HCT116 (cell line): ENCODE measurements around the gene TAC3. TPM values are rescaled to one million over a fixed set of nuclear protein-coding genes. Genes with fewer than 3 reads are reported as not detected.
A peak's percentile ranks its signal among the peaks of the same experiment; 100 is the strongest.

Source experiments
- ATAC-seq: fragments of 200-7000 bp; cut with Tn5 transposase; 2 replicates; pipeline ENCODE4 v1.9.1; 2020; ENCODE audit warnings: mild to moderate bottlenecking, moderate library complexity
- BruUV-seq: library from RNA; stranded (reverse); fragments of 400-500 nt; replicated peaks from 2 replicates; lab custom pipeline; 2021; lab: Mats Ljungman, UMichigan
- CTCF ChIA-PET: fragments of 300-600 bp; sonication (Branson Sonifier 250); formaldehyde crosslinking; loops from one replicate; lab custom pipeline; 2021; ENCODE audit warnings: antibody characterized with exemption; lab: Charles Lee
- POLR2A ChIA-PET: fragments of 300-600, 350-600 bp; sonication (Branson Sonifier 250); formaldehyde crosslinking; loops from one replicate; lab custom pipeline; 2021; ENCODE audit warnings: antibody characterized with exemption; lab: Charles Lee
- RAD21 ChIA-PET, 2 experiments: fragments of 300-600 bp; sonication (Branson Sonifier 250); formaldehyde crosslinking; loops; one replicate each; lab custom pipeline; 2023; ENCODE audit warnings: low total read pairs in 2 of 2; ENCODE audit not compliant: uncharacterized antibody in 2 of 2, unreplicated experiment in 2 of 2, low non-redundant PET in 1 of 2; lab: Charles Lee
- DNase-seq: peaks from one replicate; pipeline ENCODE4 v3.0.0-alpha.2; 2010; ENCODE audit warnings: low read depth, low spot score
- H2AFZ ChIP-seq: fragments of 200-600 bp; shearing (Covaris generic), sonication (generic); 2 replicates; pipeline ENCODE4 v1.6.1; 2017; ENCODE audit warnings: low read depth, mixed run types, mixed read lengths, antibody characterized with exemption, low read length; ENCODE audit not compliant: poor library complexity, severe bottlenecking
- H3K27ac ChIP-seq: 2 replicates; pipeline ENCODE4 v1.5.1; 2012; ENCODE audit warnings: low read depth, low read length
- H3K27me3 ChIP-seq: fragments of 200-600 bp; sonication (generic); 2 replicates; pipeline ENCODE4 v1.6.1; 2016; ENCODE audit warnings: mixed run types, low read length, mixed read lengths; ENCODE audit not compliant: insufficient read depth
- H3K36me3 ChIP-seq, 2 experiments: fragments of 200-500 bp in 1 of 2; fragments of 200-600 bp in 1 of 2; sonication (Bioruptor generic) in 1 of 2; sonication (generic) in 1 of 2; 2 replicates each; pipeline versions ENCODE4 v1.5.1 to v1.6.1; 2014 to 2016; ENCODE audit warnings: low read length in 2 of 2, inconsistent platforms in 1 of 2, mixed read lengths in 1 of 2, mixed run types in 1 of 2; ENCODE audit not compliant: insufficient read depth in 2 of 2, control insufficient read depth in 1 of 2
- H3K4me1 ChIP-seq, 2 experiments: fragments of 200-600 bp in 1 of 2; sonication (generic) in 1 of 2; 2 replicates each; pipeline versions ENCODE4 v1.5.1 to v1.6.1; 2012 to 2017; ENCODE audit warnings: low read length in 2 of 2, inconsistent platforms in 1 of 2, mild to moderate bottlenecking in 1 of 2, mixed read lengths in 1 of 2, mixed run types in 1 of 2, moderate library complexity in 1 of 2; ENCODE audit not compliant: insufficient read depth in 2 of 2, control insufficient read depth in 1 of 2
- H3K4me2 ChIP-seq: fragments of 200-600 bp; sonication (generic); 2 replicates; pipeline ENCODE4 v1.6.1; 2017; ENCODE audit warnings: mixed run types, low read length, mixed read lengths
- H3K4me3 ChIP-seq, 2 experiments: fragments of 200-600 bp in 1 of 2; sonication (generic) in 1 of 2; replicated peaks in 1 of 2; 2 replicates each; pipeline ENCODE4 v1.5.1; 2011 to 2016; ENCODE audit warnings: low read length in 2 of 2, control low read depth in 1 of 2, low read depth in 1 of 2, mild to moderate bottlenecking in 1 of 2, mixed read lengths in 1 of 2, mixed run types in 1 of 2
- H3K79me2 ChIP-seq: fragments of 200-600 bp; sonication (generic); 2 replicates; pipeline ENCODE4 v1.6.1; 2017; ENCODE audit warnings: mild to moderate bottlenecking, mixed run types, low read length, moderate library complexity, mixed read lengths; ENCODE audit not compliant: insufficient read depth
- H3K9ac ChIP-seq: fragments of 200-600 bp; sonication (generic); 2 replicates; pipeline ENCODE4 v1.6.1; 2016; ENCODE audit warnings: low read length, mixed read lengths
- H3K9me2 ChIP-seq: fragments of 200-600 bp; sonication (generic), shearing (Covaris generic); 2 replicates; pipeline ENCODE4 v1.6.1; 2017; ENCODE audit warnings: mixed run types, mild to moderate bottlenecking, moderate library complexity; ENCODE audit not compliant: insufficient read depth
- H3K9me3 ChIP-seq, 2 experiments: fragments of 200-500 bp in 1 of 2; fragments of 200-600 bp in 1 of 2; sonication (Bioruptor generic) in 1 of 2; sonication (generic) in 1 of 2; 2 replicates each; pipeline ENCODE4 v1.6.1; 2014 to 2017; ENCODE audit warnings: low read length in 2 of 2, mixed read lengths in 2 of 2, inconsistent platforms in 1 of 2, low read depth in 1 of 2, mild to moderate bottlenecking in 1 of 2, mixed run types in 1 of 2, moderate library complexity in 1 of 2; ENCODE audit not compliant: control insufficient read depth in 1 of 2, insufficient read depth in 1 of 2
- H4K20me1 ChIP-seq: fragments of 200-600 bp; sonication (generic), shearing (Covaris generic); 2 replicates; pipeline ENCODE4 v1.6.1; 2017; ENCODE audit warnings: mixed run types, mild to moderate bottlenecking, moderate library complexity; ENCODE audit not compliant: insufficient read depth
- CEBPB ChIP-seq: IDR thresholded peaks from 2 replicates; pipeline ENCODE4 v1.6.1; 2012; ENCODE audit warnings: low read depth
- EGR1 ChIP-seq: IDR thresholded peaks from 2 replicates; pipeline ENCODE4 v1.6.1; 2012; ENCODE audit warnings: low read depth
- ELF1 ChIP-seq: IDR thresholded peaks from 2 replicates; pipeline ENCODE4 v1.6.1; 2012; ENCODE audit warnings: low read depth, borderline replicate concordance
- EZH2 ChIP-seq: fragments of 200-600 bp; sonication (generic); IDR thresholded peaks from 2 replicates; pipeline ENCODE4 v1.6.1; 2017; ENCODE audit warnings: antibody characterized with exemption, mixed run types
- EZH2phosphoT487 ChIP-seq: fragments of 200-600 bp; IDR thresholded peaks from 2 replicates; pipeline ENCODE4 v1.6.1; 2018; ENCODE audit warnings: antibody characterized with exemption, borderline replicate concordance
- FOSL1 ChIP-seq: IDR thresholded peaks from 2 replicates; pipeline ENCODE4 v1.6.1; 2012; ENCODE audit warnings: low read depth
- JUND ChIP-seq: IDR thresholded peaks from 2 replicates; pipeline ENCODE4 v1.6.1; 2012
- POLR2A ChIP-seq: IDR thresholded peaks from 2 replicates; pipeline ENCODE4 v1.7.0; 2011; ENCODE audit warnings: borderline replicate concordance; ENCODE audit not compliant: insufficient read depth, insufficient read length; ENCODE audit errors: extremely low read depth
- RAD21 ChIP-seq: IDR thresholded peaks from 2 replicates; pipeline ENCODE4 v1.6.1; 2012; ENCODE audit warnings: low read depth, mild to moderate bottlenecking
- SIN3A ChIP-seq: IDR thresholded peaks from 2 replicates; pipeline ENCODE4 v1.6.1; 2012; ENCODE audit warnings: low read depth
- SP1 ChIP-seq: IDR thresholded peaks from 2 replicates; pipeline ENCODE4 v1.6.1; 2012; ENCODE audit warnings: low read depth
- TCF7L2 ChIP-seq: IDR thresholded peaks from 2 replicates; pipeline ENCODE4 v1.7.0; 2011; ENCODE audit warnings: borderline replicate concordance, inconsistent platforms; ENCODE audit not compliant: insufficient read depth, insufficient read length; ENCODE audit errors: extremely low read depth
- ZBTB33 ChIP-seq: IDR thresholded peaks from 2 replicates; pipeline ENCODE4 v1.6.1; 2011; ENCODE audit warnings: mild to moderate bottlenecking, low read length, moderate library complexity; ENCODE audit not compliant: insufficient replicate concordance; ENCODE audit errors: extremely low read depth
- ZFX ChIP-seq: fragments of 450-650 bp; IDR thresholded peaks from 2 replicates; pipeline ENCODE4 v1.6.1; 2017
- ZNF274 ChIP-seq: fragments of 200-500 bp; sonication (Bioruptor generic); IDR thresholded peaks from 2 replicates; pipeline ENCODE4 v1.6.1; 2014; ENCODE audit warnings: mild to moderate bottlenecking, low read depth, low read length, inconsistent platforms
- intact Hi-C: fragments of 100-400 bp; cut with micrococcal nuclease; formaldehyde crosslinking; loops from 2 replicates; pipeline ENCODE4 v1.10.0; 2022
- total RNA-seq: library from RNA; stranded (reverse); gene quantifications from one replicate; pipeline ENCODE4 v1.2.1, GENCODE V29; 2021; ENCODE audit not compliant: unreplicated experiment
- TF ChIP-seq, protein P1 (sequence below): IDR thresholded peaks from 2 replicates; pipeline ENCODE4 v1.6.1; 2012
- TF ChIP-seq, protein P2 (sequence below): IDR thresholded peaks from 2 replicates; pipeline ENCODE4 v1.6.1; 2012
- TF ChIP-seq, protein P3 (sequence below): IDR thresholded peaks from 2 replicates; pipeline ENCODE4 v1.6.1; 2012; ENCODE audit warnings: low read depth

The TAC3 gene
- total RNA-seq, 1 experiment from 2014 or later: not detected

DNA sequence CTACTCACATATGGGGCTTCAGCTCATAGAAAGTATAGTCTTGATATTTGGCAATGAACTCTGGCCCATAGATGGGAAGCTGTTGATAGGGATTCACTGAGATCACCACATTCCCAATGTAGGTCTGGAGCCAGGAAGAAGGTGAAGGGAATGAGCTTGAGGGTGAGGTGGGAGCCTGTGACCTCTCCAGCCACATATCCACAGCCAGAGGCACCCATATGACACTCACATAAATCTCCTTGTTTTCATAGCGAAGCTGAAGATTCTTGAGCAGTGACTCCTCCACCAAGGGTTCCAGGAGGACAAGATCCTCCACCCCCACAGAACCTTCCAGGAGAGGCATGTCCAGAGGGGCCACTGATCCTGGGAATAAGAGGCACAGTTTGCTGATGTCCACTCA lies 31.7 kb upstream of the TAC3 start:
- Histone ChIP-seq H3K9ac (no peak overlapping the region), H3K9me3 (no peaks in the 10 kb centered on the region), H3K27me3 (peaks cover 5% of the 10 kb centered on the region; the same call in 1 of the 2 replicates), H3K9me2 (no peaks in the 10 kb centered on the region), H3K4me3 (no peak overlapping the region), H3K79me2 (no peaks in the 10 kb centered on the region), H3K27ac (no peak overlapping the region), H4K20me1 (no peaks in the 10 kb centered on the region), H3K4me1 (peaks cover 4 to 26% of the 10 kb centered on the region in 2 experiments), H3K36me3 (no peaks in the 10 kb centered on the region), H3K4me2 (peak overlapping the region; percentile 8; the same call in 1 of the 2 replicates), H2AFZ (no peak overlapping the region)
- ChIA-PET CTCF (no interaction called here), RAD21 (no interaction called here), POLR2A (interaction anchor here (1.5 kb wide), 1 partner anchor 40 kb away, joined by 3 read pairs; no protein-coding TSS in a partner anchor)
- no peak for ATAC-seq
- intact Hi-C loops: no loop called here
- BruUV-seq: no TSS peak
- TF ChIP-seq, protein P1, sequence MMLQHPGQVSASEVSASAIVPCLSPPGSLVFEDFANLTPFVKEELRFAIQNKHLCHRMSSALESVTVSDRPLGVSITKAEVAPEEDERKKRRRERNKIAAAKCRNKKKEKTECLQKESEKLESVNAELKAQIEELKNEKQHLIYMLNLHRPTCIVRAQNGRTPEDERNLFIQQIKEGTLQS: no peak
- TF ChIP-seq EZH2phosphoT487: no peak
- TF ChIP-seq, protein P2, sequence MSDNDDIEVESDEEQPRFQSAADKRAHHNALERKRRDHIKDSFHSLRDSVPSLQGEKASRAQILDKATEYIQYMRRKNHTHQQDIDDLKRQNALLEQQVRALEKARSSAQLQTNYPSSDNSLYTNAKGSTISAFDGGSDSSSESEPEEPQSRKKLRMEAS: no peak
- no peak for TF ChIP-seq EGR1
- TF ChIP-seq TCF7L2: no peak
- no peak for TF ChIP-seq JUND
- no peak for TF ChIP-seq ZNF274
- TF ChIP-seq ZFX: no peak
- TF ChIP-seq ELF1: no peak
- TF ChIP-seq ZBTB33: no peak
- TF ChIP-seq, protein P3, sequence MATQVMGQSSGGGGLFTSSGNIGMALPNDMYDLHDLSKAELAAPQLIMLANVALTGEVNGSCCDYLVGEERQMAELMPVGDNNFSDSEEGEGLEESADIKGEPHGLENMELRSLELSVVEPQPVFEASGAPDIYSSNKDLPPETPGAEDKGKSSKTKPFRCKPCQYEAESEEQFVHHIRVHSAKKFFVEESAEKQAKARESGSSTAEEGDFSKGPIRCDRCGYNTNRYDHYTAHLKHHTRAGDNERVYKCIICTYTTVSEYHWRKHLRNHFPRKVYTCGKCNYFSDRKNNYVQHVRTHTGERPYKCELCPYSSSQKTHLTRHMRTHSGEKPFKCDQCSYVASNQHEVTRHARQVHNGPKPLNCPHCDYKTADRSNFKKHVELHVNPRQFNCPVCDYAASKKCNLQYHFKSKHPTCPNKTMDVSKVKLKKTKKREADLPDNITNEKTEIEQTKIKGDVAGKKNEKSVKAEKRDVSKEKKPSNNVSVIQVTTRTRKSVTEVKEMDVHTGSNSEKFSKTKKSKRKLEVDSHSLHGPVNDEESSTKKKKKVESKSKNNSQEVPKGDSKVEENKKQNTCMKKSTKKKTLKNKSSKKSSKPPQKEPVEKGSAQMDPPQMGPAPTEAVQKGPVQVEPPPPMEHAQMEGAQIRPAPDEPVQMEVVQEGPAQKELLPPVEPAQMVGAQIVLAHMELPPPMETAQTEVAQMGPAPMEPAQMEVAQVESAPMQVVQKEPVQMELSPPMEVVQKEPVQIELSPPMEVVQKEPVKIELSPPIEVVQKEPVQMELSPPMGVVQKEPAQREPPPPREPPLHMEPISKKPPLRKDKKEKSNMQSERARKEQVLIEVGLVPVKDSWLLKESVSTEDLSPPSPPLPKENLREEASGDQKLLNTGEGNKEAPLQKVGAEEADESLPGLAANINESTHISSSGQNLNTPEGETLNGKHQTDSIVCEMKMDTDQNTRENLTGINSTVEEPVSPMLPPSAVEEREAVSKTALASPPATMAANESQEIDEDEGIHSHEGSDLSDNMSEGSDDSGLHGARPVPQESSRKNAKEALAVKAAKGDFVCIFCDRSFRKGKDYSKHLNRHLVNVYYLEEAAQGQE: no peak
- TF ChIP-seq FOSL1: no peak
- TF ChIP-seq POLR2A: no peak
- TF ChIP-seq RAD21: no peak
- no peak for TF ChIP-seq SP1
- TF ChIP-seq EZH2: no peak
- TF ChIP-seq CEBPB: no peak
- no peak for TF ChIP-seq SIN3A
- no peak for DNase-seq
